Measurements from ENCODE around the gene USP17L26. TPM values are rescaled to one million over a fixed set of nuclear protein-coding genes. Genes with fewer than 3 reads are reported as not detected.
"Not testable (repeated sequence)": the region's sequence is repeated elsewhere in the genome, so short reads cannot be mapped to it uniquely, and the experiment has no call there.

Gene USP17L26, protein sequence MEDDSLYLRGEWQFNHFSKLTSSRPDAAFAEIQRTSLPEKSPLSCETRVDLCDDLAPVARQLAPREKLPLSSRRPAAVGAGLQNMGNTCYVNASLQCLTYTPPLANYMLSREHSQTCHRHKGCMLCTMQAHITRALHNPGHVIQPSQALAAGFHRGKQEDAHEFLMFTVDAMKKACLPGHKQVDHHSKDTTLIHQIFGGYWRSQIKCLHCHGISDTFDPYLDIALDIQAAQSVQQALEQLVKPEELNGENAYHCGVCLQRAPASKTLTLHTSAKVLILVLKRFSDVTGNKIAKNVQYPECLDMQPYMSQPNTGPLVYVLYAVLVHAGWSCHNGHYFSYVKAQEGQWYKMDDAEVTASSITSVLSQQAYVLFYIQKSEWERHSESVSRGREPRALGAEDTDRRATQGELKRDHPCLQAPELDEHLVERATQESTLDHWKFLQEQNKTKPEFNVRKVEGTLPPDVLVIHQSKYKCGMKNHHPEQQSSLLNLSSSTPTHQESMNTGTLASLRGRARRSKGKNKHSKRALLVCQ
- total RNA-seq (2014; rRNA removed; shearing (Covaris generic)), result not detected in 2 replicates

DNA sequence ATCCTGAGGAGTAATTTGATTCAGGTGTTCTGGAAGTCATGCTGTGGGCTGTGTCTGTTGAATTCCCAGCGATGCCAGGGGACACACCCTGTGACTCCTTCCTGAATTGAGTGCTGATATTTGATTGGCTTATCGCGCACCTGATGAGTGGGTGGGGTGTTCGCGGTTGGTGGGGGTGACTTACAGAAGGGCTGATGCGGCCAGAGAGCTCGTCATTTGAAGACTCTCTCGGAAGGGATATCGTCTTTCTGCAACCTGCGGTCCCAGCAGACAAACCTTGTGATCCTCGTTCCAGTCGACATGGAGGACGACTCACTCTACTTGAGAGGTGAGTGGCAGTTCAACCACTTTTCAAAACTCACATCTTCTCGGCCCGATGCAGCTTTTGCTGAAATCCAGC, at the start of gene USP17L26:
TSS of gene USP17L26 (plus strand) at position 301 of the 400 bp plus-strand sequence. CDS start at position 301, 0 bp downstream.
- in situ Hi-C loops (cut with HindIII; ENCODE audit: low sequenced_read_pairs); DNase-seq (ENCODE audit: low spot score): not testable (repeated sequence)

DNA sequence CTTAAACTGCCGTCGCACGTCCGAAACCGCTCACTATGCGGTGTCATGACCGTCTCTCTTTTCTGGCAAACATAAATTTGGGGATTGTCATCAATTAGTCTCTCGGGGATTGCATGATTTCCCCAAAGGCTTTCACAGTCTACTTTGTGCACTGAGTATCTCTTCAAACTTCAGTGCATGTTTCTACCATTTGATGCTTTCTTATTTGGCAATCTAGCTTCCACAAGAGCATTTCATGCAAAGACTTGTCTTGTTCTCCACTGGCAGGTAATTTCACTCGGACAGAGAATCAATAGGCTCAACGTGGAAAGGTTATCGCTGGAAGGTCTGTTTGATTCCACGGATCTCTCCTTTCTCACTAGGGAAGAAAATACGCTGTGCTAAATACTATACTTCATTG, 10.3 kb upstream of the USP17L26 start:
- DNase-seq (ENCODE audit: low spot score); in situ Hi-C loops (cut with HindIII; ENCODE audit: low sequenced_read_pairs): not testable (repeated sequence)

DNA sequence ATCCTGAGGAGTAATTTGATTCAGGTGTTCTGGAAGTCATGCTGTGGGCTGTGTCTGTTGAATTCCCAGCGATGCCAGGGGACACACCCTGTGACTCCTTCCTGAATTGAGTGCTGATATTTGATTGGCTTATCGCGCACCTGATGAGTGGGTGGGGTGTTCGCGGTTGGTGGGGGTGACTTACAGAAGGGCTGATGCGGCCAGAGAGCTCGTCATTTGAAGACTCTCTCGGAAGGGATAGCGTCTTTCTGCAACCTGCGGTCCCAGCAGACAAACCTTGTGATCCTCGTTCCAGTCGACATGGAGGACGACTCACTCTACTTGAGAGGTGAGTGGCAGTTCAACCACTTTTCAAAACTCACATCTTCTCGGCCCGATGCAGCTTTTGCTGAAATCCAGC, 9.6 kb upstream of the USP17L26 start, which contains the start of gene USP17L24:
TSS of gene USP17L24 (plus strand) at position 301 of the 400 bp plus-strand sequence. CDS start at position 301, 0 bp downstream.
- in situ Hi-C loops (cut with HindIII; ENCODE audit: low sequenced_read_pairs); DNase-seq (ENCODE audit: low spot score): not testable (repeated sequence)

DNA sequence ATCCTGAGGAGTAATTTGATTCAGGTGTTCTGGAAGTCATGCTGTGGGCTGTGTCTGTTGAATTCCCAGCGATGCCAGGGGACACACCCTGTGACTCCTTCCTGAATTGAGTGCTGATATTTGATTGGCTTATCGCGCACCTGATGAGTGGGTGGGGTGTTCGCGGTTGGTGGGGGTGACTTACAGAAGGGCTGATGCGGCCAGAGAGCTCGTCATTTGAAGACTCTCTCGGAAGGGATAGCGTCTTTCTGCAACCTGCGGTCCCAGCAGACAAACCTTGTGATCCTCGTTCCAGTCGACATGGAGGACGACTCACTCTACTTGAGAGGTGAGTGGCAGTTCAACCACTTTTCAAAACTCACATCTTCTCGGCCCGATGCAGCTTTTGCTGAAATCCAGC, 4.8 kb upstream of the USP17L26 start, which contains the start of gene USP17L25:
TSS of gene USP17L25 (plus strand) at position 301 of the 400 bp plus-strand sequence. CDS start at position 301, 0 bp downstream.
- DNase-seq (ENCODE audit: low spot score); in situ Hi-C loops (cut with HindIII; ENCODE audit: low sequenced_read_pairs): not testable (repeated sequence)

DNA sequence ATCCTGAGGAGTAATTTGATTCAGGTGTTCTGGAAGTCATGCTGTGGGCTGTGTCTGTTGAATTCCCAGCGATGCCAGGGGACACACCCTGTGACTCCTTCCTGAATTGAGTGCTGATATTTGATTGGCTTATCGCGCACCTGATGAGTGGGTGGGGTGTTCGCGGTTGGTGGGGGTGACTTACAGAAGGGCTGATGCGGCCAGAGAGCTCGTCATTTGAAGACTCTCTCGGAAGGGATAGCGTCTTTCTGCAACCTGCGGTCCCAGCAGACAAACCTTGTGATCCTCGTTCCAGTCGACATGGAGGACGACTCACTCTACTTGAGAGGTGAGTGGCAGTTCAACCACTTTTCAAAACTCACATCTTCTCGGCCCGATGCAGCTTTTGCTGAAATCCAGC, 4.6 kb downstream of the USP17L26 start, which contains the start of gene USP17L5:
TSS of gene USP17L5 (plus strand) at position 301 of the 400 bp plus-strand sequence. CDS start at position 301, 0 bp downstream.
- DNase-seq (ENCODE audit: low spot score); in situ Hi-C loops (cut with HindIII; ENCODE audit: low sequenced_read_pairs): not testable (repeated sequence)

DNA sequence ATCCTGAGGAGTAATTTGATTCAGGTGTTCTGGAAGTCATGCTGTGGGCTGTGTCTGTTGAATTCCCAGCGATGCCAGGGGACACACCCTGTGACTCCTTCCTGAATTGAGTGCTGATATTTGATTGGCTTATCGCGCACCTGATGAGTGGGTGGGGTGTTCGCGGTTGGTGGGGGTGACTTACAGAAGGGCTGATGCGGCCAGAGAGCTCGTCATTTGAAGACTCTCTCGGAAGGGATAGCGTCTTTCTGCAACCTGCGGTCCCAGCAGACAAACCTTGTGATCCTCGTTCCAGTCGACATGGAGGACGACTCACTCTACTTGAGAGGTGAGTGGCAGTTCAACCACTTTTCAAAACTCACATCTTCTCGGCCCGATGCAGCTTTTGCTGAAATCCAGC, 9.4 kb downstream of the USP17L26 start, which contains the start of gene USP17L27:
TSS of gene USP17L27 (plus strand) at position 301 of the 400 bp plus-strand sequence. CDS start at position 301, 0 bp downstream.
- in situ Hi-C loops (cut with HindIII; ENCODE audit: low sequenced_read_pairs), result not testable (repeated sequence)

DNA sequence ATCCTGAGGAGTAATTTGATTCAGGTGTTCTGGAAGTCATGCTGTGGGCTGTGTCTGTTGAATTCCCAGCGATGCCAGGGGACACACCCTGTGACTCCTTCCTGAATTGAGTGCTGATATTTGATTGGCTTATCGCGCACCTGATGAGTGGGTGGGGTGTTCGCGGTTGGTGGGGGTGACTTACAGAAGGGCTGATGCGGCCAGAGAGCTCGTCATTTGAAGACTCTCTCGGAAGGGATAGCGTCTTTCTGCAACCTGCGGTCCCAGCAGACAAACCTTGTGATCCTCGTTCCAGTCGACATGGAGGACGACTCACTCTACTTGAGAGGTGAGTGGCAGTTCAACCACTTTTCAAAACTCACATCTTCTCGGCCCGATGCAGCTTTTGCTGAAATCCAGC, 14.1 kb downstream of the USP17L26 start, which contains the start of gene USP17L28:
TSS of gene USP17L28 (plus strand) at position 301 of the 400 bp plus-strand sequence. CDS start at position 301, 0 bp downstream.
- in situ Hi-C loops (cut with HindIII; ENCODE audit: low sequenced_read_pairs); DNase-seq (ENCODE audit: low spot score): not testable (repeated sequence)

More for the DNA sequence above, 9.4 kb downstream of the USP17L26 start, which contains the start of gene USP17L27:
- DNase-seq (ENCODE audit: low spot score), result not testable (repeated sequence)

DNA sequence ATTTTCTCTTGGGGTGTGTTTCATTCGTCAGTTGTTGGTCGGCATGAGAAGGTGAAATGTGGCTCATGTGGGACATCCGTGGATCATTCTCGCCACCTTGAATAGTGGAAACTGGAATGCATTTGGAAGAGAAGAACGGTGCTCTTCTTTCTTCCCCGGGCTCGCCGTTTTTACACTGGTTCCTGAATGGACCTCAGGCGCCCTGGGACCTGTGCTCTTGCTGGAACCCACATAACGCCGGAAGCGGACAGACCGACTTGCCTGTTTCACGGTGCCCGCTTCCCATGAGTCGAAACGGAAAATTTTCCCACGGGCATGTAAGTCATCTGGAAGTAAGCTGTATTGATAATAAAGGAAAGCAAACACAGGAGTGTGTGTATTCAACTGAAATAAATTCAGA, 16.4 kb downstream of the USP17L26 start:
- DNase-seq (ENCODE audit: low spot score); in situ Hi-C loops (cut with HindIII; ENCODE audit: low sequenced_read_pairs): not testable (repeated sequence)

DNA sequence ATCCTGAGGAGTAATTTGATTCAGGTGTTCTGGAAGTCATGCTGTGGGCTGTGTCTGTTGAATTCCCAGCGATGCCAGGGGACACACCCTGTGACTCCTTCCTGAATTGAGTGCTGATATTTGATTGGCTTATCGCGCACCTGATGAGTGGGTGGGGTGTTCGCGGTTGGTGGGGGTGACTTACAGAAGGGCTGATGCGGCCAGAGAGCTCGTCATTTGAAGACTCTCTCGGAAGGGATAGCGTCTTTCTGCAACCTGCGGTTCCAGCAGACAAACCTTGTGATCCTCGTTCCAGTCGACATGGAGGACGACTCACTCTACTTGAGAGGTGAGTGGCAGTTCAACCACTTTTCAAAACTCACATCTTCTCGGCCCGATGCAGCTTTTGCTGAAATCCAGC, 18.9 kb downstream of the USP17L26 start, which contains the start of gene USP17L29:
TSS of gene USP17L29 (plus strand) at position 301 of the 400 bp plus-strand sequence. CDS start at position 301, 0 bp downstream.
- DNase-seq (ENCODE audit: low spot score); in situ Hi-C loops (cut with HindIII; ENCODE audit: low sequenced_read_pairs): not testable (repeated sequence)

DNA sequence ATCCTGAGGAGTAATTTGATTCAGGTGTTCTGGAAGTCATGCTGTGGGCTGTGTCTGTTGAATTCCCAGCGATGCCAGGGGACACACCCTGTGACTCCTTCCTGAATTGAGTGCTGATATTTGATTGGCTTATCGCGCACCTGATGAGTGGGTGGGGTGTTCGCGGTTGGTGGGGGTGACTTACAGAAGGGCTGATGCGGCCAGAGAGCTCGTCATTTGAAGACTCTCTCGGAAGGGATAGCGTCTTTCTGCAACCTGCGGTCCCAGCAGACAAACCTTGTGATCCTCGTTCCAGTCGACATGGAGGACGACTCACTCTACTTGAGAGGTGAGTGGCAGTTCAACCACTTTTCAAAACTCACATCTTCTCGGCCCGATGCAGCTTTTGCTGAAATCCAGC, 28.4 kb downstream of the USP17L26 start, which contains the start of gene USP17L30:
TSS of gene USP17L30 (plus strand) at position 301 of the 400 bp plus-strand sequence. CDS start at position 301, 0 bp downstream.
- DNase-seq (ENCODE audit: low spot score); in situ Hi-C loops (cut with HindIII; ENCODE audit: low sequenced_read_pairs): not testable (repeated sequence)

DNA sequence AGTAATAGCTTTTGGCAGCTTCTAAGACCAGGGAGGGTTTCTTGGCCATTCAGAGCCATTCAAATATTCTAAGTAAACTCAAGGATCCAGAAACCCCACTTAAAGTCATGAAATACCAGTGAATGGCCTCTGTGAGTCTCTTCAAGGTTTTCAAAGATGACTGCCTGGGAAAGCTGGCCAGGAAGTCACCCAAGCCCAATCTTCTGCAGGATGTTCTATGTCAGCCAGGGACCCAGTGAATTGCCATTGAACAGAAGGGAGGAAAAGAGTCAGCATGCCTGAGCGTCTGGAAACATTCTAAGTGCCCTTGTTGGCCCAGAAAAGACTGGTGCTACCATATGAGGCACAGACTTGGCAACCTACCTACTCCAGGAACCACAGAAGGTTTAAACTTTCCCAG, 45.4 kb downstream of the USP17L26 start:
- DNase-seq (ENCODE audit: low spot score); in situ Hi-C loops (cut with HindIII; ENCODE audit: low sequenced_read_pairs): not testable (repeated sequence)

DNA sequence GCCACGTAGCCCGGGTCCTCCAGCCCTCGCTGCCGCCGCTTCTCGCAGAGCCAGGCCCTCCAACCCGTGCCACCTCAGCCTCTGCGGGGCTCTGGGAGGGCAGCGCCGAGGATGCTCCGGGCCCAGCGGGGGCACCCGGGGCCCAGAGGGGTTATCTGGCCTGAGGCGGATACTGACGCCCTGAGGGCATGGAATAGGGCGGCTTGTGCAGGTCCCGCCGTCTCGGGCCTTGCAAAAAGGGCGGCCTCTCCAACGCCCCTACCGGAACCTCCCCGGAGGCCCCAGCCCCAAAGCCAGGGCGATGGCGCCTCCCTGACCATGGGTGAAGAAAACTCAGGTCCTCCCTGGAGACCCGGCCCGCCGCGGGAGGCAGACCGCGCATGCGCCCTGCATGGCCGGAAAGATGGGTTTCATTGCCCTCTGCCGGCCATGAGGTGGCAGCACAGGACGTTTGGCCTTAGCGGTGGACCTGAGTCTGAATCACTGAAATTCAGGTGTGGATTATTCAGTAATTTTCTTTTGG, 46.6 kb downstream of the USP17L26 start:
- DNase-seq (ENCODE audit: low spot score); in situ Hi-C loops (cut with HindIII; ENCODE audit: low sequenced_read_pairs): not testable (repeated sequence)

DNA sequence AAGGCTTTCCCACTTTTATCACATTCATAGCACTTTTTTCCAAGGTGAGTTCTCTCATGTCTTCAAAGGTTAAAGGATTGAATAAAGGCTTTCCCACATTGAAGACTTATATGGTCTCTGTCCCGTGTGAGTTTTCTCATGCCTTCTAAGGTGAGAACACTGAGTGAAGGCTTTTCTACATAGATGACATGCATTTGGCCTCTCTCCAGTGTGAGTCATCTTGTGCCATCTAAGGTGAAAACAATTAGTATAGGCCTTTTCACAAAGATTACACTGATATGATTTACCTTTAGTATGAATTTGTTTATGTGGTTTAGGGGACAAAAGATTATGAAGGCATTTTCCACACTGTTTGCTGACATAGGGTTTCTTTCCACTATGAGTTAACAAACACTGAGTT, 49.7 kb downstream of the USP17L26 start:
- in situ Hi-C loops (cut with HindIII; ENCODE audit: low sequenced_read_pairs), result no loop called here
- no peak for DNase-seq (ENCODE audit: low spot score)

Other genes with a start within 250 kb of the USP17L26 start
- not detected in 2 replicates for gene FAM90A26, start 164.2 kb upstream of the USP17L26 start, total RNA-seq (2014; rRNA removed; shearing (Covaris generic))
- not detected in 2 replicates for gene USP17L10, start 124.0 kb upstream of the USP17L26 start, total RNA-seq (2014; rRNA removed; shearing (Covaris generic))
- gene USP17L11, start 119.3 kb upstream of the USP17L26 start, total RNA-seq (2014; rRNA removed; shearing (Covaris generic)), result not detected in 2 replicates
- gene USP17L12, start 114.5 kb upstream of the USP17L26 start, total RNA-seq (2014; rRNA removed; shearing (Covaris generic)), result not detected in 2 replicates
- not detected in 2 replicates for gene USP17L13, start 109.8 kb upstream of the USP17L26 start, total RNA-seq (2014; rRNA removed; shearing (Covaris generic))
- gene USP17L15, start 100.3 kb upstream of the USP17L26 start, total RNA-seq (2014; rRNA removed; shearing (Covaris generic)), result not detected in 2 replicates
- gene USP17L17, start 90.8 kb upstream of the USP17L26 start, total RNA-seq (2014; rRNA removed; shearing (Covaris generic)), result not detected in 2 replicates
- gene USP17L18, start 86.0 kb upstream of the USP17L26 start, total RNA-seq (2014; rRNA removed; shearing (Covaris generic)), result not detected in 2 replicates
- gene USP17L19, start 81.3 kb upstream of the USP17L26 start, total RNA-seq (2014; rRNA removed; shearing (Covaris generic)), result not detected in 2 replicates
- not detected in 2 replicates for gene USP17L20, start 76.5 kb upstream of the USP17L26 start, total RNA-seq (2014; rRNA removed; shearing (Covaris generic))
- gene USP17L21, start 71.8 kb upstream of the USP17L26 start, total RNA-seq (2014; rRNA removed; shearing (Covaris generic)), result not detected in 2 replicates
- not detected in 2 replicates for gene USP17L22, start 67.0 kb upstream of the USP17L26 start, total RNA-seq (2014; rRNA removed; shearing (Covaris generic))
- gene USP17L24, start 9.5 kb upstream of the USP17L26 start, total RNA-seq (2014; rRNA removed; shearing (Covaris generic)), result not detected in 2 replicates
- not detected in 2 replicates for gene USP17L25, start 4.7 kb upstream of the USP17L26 start, total RNA-seq (2014; rRNA removed; shearing (Covaris generic))
- gene USP17L5, start 4.7 kb downstream of the USP17L26 start, total RNA-seq (2014; rRNA removed; shearing (Covaris generic)), result not detected in 2 replicates
- not detected in 2 replicates for gene USP17L27, start 9.5 kb downstream of the USP17L26 start, total RNA-seq (2014; rRNA removed; shearing (Covaris generic))
- not detected in 2 replicates for gene USP17L28, start 14.2 kb downstream of the USP17L26 start, total RNA-seq (2014; rRNA removed; shearing (Covaris generic))
- not detected in 2 replicates for gene USP17L29, start 19.0 kb downstream of the USP17L26 start, total RNA-seq (2014; rRNA removed; shearing (Covaris generic))
- gene USP17L30, start 28.5 kb downstream of the USP17L26 start, total RNA-seq (2014; rRNA removed; shearing (Covaris generic)), result not detected in 2 replicates
- not detected in 2 replicates for gene DEFB131A, start 109.8 kb downstream of the USP17L26 start, total RNA-seq (2014; rRNA removed; shearing (Covaris generic))

Data from G401 (cell line).